RKO (cell line): ENCODE data around the gene ST3GAL5.
"Not testable (repeated sequence)": the region's sequence is repeated elsewhere in the genome, so short reads cannot be mapped to it uniquely, and the experiment has no call there.

Experiments used
- DNase-seq: peaks from one replicate; pipeline ENCODE4 v3.0.0-alpha.2; 2016; ENCODE audit warnings: low spot score

The ST3GAL5 gene

DNA sequence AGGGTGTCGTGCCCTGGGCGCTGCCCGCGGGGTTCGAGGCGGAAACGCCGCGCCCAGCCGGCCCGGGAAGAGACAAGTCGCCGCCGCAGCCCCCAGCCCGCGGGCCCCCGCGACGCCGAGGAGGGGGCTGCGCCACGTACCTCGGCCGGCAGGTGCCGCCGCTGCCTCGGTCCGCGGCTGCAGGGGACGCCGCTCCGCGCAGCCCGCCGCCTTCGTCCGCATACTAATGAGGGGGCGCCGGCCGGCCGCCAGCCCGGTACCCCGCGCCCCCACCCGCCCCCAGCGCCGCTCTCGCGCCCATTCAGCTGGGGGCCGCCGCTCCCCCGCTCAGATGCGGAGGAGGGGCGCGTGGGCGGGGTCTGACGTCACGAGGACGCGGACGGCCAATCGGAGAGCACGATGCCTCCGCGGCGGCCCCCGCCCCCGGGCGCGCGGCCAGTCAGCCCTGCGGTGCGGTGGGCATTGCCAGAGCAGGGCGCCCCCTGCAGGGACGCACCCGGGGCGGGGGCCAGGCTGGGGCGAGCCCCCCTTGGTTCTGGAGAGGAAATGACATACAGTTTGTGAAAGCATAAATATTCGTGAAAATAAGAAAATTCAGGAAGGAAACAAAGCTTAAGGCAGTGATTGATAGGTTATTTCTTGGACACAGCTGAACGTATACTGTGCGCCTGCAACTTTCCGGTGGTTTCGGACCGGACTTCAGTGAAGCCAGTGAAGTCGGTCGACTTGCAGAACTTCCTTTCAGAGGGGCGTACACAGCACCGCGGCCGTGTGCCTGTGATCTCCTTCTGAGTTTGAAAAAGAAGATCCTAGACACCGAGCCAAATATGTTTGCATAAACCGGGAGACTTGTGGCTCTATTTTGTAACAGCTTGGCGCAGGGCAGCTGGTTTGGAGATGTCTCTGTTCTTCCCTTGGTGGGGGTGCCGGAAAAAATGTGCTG lies at the start of gene ST3GAL5:
Gene ST3GAL5, minus strand, starts transcription at position 307 of the 943 bp plus-strand sequence. Its CDS starts 85 bp downstream, at position 222.
- DNase-seq: peak; percentile 80

DNA sequence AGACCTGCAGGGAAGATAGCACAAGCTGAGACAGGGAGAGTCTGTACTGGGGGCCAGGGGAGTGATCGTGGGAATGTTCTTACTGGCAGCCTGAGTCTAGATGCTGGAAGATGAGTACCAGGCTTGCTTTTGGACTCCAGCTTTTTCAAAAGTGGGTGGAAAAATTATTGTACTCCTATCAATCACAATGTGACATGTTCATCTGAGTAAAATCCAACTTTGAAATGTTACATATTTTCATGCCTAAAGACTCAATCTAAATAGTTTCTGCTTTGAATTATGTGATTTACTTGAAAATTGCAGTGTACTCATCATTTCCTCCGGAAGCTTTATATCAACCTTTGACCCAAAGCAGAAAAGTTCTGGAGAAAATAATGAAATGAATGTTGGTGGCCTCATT lies 49.7 kb upstream of the ST3GAL5 start:
- DNase-seq: no peak

DNA sequence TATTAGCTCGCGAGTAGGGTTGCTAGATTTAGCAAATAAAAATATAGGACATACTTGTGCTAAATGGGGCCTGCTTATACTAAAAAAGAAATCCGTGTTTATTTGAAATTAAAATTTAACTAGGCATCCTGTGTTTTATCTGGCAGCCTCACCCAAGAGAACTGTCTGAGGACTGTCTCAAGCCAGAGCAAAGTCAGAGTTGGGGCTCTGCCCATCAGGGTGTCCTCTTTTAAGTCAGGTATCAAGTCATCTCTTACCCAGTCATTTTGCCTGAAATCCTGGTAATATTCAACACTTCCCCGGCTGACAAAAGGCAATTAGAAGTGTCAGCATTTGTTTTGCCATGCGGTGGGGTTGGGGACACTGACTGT lies 48.3 kb upstream of the ST3GAL5 start:
- no peak for DNase-seq

DNA sequence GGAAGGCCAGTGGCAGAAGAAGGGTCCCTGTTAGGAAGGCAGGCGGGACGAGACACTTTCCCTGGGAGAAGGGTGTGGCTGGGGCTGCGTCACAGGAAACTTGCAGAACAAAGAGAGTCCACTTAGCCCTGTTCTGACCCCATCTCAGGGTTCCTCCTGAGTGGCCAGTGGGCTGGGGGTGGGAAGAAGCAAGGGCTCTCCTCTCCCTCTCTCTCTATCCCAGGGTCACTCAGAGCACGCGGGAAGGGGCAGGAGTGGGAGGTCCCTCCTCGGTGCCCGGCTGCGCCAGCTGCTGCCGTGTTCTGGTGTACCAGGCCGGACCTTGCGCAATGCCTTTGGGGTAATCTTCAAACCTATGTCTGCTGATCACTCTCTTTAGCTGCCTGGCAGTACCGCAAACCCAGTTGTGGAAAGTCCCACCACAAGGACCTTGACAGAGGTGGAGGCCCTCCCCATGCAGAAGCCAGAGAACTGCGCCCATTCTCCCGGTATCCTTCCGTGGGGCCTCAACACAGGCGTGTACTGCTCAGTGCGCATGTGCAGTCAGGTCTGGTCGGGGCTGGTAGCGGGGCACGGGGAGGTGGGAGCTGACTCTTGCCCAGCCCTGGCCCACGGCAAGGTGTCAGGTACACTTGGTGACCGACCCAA lies 47.8 kb upstream of the ST3GAL5 start:
- no peak for DNase-seq

DNA sequence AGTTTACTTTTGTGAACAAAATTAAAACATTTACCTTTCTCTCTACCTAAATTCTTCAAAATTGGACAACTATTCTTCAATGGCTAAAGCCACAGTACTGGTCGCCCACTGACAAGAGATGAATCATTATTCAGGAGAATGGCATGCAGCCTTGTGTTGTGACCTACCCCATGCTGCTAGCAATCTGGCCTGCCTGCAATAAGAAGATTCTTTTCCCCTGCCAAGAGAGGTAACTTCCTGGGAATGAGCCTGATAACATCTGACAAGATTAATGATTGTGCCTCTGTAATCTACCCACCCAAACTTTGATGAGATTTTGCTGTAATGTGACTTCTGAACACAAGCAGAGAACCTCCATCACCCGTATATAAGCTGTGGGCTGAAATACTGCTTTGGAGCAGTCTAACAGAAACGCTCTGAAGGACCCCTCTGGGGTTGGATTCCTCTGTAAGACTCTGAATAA lies 47.0 kb upstream of the ST3GAL5 start:
- DNase-seq: no peak

DNA sequence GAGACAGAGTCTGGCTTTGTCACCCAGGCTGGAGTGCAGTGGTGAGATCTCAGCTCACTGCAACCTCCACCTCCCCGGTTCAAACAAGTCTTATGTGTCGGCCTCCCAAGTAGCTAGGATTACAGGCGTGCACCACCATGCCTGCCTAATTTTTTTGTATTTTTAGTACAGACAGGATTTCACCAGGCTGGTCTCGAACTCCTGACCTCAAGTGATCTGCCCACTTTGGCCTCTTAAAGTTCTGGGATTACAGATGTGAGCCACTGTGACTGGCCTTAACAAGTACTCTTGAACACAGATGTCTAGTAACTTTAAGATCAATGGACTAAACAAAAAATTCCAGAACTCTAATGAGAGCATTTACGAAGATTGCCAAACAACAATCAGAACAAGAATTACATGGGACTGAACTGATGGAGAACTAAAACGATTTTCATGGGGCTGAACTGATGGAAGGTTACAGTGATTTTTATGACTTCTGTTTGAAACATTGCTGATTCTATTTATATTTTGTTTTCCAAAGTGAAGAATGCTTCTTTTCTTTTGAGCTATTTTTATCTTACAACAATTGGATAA lies 46.5 kb upstream of the ST3GAL5 start:
- DNase-seq: no peak

DNA sequence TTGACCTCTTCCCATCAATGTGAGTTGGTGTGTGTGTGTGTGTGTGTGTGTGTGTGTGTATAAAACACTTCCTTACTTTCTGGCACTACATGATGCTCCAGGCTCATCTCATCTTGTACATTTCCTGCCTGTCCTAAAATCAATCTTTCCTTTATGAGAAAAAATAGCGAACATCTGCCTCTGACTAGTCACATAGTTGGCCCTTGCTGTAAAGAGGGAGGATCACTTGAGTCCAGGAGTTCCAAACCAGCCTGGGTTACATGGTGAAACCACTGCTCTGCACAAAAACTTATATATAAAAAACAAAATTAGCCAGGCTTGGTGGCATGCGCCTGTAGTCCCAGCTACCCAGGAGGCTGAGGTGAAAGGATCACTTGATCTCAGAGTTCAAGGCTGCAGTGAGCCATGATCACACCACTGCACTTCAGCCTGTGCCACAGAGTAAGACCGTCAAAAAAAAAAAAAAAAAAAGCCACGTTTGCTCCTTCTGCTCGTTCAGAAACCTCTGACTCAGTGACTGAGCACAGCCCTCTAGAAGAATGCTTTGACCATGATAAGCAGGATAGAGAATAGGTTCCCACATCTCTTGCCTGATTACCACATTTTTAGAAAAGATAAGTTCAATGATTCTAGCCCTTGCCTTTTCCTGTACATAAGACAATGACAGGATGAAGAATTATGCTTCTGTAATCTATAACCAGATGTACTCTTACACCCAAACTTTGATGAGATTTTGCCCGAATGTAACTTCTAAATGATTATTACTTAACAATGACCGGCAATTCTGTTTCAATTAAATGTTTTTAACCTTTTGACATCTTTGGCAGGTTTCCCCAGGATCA lies 45.2 kb upstream of the ST3GAL5 start:
- peak; percentile 16 for DNase-seq

DNA sequence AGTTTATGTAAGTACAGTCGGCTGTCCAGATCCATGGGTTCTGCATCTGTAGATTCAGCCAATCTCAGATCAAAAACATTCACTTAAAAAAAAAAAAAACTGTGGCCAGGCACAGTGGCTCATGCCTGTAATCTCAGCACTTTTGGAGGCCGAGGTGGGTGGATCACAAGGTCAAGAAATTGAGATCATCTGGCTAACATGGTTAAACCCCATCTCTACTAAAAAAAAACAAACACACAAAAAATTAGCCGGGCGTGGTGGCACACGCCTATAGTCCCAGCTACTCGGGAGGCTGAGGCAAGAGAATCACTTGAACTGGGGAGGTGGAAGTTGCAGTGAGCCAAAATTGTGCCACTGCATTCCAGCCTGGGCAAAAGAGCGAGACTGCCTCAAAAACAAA lies 42.4 kb upstream of the ST3GAL5 start:
- DNase-seq: not testable (repeated sequence)

DNA sequence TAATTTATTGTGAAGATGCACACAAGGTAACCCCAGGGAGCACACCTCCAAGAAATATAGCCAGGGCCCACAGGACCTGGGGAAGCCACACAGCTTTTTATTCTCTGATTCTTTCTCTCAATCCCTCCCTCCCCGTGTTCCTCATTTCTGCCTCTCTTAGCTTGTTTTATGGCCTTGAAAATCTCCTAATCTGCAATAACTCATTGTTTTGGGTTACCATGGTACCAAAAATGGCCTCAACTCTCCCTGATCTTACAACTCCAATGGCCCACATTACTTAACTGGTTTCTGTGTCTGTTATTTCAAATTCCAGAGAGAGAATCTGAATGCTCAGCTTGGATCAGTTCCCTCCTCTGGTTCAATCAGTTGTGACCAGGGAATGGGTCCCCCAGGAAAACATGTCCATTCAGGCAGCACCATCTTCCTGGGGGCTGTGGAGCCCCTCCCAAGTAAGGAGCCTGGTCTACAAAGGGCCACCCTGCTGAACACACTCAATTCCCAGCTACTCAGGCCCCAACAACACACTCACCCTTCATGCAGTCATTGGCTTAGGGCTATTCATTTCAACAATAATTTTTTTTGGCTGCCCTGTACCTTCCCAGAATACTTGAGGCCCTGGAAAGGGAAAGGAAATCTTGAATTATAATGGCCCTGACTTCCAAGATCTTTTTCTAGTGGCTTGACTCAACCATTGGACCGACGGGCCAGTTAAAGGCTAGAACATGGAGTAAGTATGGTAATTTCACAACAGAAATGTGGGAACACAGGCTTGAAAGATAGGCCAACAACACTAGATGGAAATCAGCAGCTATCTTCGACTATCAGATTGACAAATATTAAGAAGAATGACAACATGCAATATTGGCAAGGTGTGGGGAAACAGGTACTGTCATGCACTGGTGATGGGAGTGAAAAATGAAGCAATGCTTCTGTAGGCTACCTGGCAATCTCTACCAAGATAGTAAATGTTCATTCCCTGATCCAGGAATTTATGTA lies 41.6 kb upstream of the ST3GAL5 start:
- DNase-seq: no peak

DNA sequence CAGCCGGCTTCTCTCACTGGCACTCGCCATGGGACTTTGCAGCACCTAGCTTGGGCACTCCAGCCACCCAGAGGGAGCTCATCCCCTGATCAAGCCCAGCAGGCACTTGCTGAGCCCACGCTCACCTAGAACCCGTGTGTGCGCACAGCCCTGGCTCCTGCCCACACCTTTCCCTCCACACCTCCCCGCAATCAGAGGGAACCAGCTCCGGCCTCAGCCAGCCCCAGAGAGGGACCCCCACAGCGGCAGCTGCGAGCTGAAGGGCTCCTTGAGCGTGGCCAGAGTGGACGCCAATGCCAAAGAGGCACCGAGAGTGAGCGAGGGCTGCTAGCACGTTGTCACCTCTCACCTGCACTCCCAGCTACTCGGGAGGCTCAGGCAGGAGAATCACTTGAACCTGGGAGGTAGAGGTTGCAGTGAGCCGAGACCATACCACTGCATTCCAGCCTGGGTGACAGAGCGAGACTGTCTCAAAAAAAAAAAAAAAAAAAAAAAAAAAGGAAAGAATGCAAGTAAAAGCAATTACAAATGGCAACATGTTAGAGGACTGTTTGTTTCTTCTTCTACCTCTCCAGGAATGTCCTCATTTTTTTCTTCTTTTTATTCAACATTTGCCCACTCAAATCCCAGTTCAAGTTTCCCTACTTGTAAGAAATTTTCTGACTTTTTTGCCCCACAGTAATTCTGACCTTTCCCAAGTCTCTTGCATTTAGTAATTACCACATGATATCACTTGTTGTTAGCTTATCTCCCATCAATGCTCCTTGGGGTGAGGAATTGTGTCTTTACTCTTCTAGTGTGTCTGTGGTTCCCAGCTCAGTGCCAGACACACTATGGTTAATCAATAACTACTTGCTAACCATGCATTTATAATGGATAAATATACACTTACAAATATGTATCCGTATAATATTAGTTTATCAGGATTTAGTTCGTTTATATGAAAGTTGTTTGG lies 40.6 kb upstream of the ST3GAL5 start:
- DNase-seq: no peak

DNA sequence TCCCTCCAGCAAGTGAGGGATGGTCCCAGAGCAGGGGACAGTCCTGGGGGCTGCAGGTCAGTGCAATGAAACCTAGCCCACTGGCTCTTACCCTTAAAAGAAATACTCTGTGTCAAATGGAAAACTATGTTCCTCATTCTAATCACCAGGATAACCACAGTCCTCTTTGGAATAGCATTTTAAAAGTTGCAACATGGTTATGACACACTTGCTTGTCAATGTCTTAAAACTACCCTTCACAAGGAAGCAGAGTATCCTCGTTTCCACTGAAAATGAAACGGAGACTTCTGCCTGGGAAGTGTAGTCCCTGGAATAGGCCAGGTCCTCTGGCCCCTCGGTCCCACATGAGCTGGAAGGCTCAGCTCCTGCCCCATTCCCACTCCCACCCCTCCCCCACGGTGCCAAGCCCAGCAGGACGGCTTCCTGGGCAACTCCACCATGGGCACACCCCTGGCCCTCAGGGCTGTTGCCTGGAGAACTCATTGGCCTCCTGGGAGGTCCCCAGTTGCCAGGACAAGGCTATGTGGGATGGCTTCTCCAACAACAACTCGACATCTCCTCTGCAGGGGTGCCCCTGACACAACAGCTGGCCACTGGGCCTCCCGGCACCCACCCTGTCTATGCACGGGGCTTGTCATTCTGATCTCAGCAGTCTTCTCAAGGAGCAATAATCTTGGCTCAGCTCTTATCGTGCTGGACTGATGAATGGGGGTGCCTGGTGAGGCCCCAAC lies 38.3 kb upstream of the ST3GAL5 start:
- no peak for DNase-seq

DNA sequence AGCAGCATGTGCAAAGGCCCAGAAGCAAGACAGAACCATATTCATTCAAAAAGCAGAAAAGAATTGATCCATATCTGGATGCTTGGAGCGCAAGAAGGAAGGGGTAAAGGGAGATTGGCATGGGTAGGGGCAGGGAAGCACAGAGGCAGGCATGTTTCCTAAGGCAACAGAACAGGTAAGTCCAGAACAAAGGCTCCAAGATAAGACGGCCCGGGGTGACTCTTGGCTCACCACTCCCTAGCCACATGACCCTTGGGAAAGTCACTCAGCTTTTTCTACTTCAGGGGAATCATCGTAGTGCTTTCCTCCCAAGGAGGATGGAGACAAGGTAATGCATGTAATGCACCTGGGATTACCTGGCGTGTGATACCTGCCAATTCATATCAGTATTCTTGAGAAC lies 37.7 kb upstream of the ST3GAL5 start:
- DNase-seq: no peak

DNA sequence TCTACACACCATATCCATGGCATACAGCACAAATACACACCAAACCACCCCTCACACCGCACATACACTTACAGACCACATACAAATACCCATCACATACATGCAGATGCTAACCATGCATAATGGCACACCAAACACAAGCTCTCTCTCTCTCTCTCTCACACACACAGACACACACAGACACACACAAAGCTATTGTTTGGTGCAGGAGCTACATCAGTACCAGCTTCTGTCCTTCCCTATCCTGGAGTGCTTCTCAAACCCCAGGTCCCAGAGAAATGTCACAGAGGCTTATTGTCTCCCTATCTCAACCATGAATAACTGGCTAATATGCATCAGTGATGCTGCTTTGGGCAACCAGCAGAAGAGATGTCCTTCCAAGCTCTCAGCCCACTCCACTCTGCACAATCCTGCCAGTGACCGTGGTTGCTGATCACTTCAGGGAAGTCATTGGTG lies 36.5 kb upstream of the ST3GAL5 start:
- DNase-seq: no peak

DNA sequence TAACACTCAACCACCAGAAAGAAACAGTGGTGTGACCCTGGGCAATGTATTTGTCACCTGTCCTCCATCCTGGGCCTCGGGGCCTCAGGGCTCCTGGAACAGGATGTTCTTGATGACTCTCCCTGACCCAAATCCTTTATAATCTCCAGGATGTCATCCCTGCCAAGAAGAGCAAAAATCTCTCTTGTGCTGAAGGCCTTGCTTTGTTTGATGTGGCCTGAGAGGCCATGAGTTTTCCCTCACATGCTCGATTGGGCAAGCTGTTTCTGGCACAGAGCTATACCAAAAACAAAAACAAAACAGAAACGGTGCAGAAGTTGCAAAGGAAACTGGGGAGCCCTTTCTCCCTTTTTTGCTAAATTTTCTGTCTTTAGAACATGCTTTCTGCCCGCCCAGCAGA lies 35.7 kb upstream of the ST3GAL5 start:
- no peak for DNase-seq

DNA sequence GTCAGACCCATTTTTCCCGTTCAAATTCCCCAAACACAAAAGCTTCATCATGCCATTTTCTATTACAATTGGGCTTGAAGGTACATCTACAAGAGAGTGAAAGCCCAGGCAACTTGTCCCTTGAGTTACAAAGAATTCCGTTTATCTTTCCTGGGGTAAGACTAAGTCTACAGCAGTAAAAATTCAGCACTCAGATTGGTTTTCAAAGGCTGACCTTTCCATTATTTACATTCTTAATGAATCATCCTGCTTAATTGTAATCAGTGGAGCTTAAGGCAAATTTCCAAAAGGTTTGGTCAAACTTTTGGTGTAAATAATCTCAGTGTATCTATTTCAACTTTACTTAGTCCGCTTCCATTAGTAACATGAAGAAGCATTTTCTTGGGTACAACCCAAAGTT lies 33.4 kb upstream of the ST3GAL5 start:
- DNase-seq: no peak

DNA sequence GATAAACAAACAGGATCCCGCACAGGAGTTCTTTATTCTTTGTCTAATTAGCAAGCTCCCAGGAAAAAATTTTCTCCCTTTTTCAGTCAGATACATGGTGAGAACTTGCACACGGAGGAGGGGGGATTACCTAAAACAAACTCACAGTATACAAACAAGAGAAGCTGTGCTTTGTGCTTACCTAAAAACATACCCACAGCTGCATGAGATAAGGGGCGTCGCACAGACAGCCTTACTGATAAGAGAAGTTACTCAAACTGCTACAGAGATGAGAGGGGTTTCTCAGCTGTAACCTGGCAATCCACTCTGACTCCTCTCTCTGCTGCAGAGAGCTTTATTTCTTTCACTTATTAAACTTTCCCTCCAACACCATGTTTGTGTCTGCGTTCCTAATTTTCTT lies 32.9 kb upstream of the ST3GAL5 start:
- no peak for DNase-seq

DNA sequence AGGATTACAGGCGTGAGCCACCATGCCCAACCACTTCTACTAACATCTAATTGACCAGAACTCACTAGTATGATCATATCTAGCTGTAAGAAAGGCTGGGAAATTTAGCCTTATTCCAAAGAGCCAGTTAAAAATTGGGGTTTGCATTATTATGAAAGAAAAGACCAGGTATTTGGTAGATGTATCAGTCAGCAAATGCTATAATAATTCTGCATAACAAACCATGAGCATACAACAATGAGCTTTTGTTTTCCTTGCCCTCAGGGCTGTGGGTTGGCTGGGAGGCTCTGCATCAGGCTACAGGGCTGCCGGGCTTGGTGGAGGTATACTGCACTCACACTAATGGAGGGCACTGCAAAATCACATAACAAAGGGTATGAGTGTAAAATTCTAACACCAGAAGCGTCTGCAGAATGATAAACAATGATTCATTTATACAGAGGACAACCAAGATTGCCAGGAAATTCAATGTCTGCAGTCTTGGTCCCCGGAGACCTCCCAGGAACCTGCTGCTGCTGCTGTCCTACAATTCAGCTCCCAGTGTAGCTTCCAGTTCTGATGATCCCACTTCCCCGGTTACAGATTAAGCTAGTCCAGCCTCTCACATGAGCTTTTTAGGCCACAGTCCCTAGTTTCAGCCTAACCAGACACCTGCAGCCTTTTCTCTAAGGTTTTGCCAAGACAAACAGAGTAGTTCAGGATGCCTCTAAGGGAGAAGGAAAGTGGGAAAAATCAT lies 32.2 kb upstream of the ST3GAL5 start:
- DNase-seq: no peak
